HG02840 (cell line): ENCODE measurements around the gene LTBR.

Experiments
- ATAC-seq: cut with Tn5 transposase; IDR thresholded peaks from one replicate; pipeline ENCODE4 v1.9.1; 2021; ENCODE audit warnings: mild to moderate bottlenecking, moderate library complexity, moderate number of reproducible peaks; ENCODE audit not compliant: unreplicated experiment, low FRiP score

The LTBR gene

DNA sequence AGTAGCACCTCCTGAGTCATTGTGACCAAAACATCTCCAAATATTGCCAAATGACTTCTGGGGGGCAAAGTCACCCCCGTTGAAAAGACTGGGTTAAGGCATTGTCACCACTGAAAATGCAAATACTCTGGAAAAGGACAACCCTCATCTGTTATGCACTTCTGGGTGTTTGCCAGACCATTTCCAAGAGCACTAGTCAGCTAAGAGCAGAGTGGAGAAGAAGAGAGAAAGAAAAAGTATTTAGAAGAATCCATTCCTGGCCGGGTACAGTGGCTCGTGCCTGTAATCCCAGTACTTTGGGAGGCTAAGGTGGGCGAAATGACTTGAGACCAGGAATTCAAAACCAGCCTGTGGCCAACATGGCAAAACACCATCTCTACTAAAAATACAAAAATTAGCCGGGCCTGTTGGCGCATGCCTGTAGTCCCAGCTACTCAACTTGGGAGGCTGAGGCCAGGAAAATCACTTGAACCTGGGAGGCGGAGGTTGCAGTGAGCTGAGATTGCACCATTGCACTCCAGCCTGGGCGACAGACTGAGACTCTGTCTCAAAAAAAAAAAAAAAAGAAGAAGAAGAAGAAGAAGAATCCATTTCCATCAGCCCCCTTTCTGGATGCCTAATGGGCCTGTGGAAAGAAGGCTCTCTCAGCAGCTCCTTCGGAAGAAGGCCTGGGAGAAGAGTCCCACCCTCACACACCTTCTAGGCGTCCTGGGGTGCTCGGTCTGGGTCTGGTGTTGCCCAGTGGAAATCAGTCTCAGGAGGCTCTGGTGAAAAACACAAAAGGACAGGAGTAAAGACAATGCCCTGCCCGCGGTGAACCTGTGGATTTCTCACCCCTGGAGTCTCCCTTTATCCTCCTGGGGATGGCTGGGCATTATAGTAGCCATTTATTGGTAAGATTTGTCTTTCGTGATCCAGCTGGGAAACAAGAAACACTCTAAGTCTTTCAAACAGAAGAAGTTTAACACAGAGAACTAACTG is 3.5 kb upstream of the LTBR start:
- no peak for ATAC-seq

DNA sequence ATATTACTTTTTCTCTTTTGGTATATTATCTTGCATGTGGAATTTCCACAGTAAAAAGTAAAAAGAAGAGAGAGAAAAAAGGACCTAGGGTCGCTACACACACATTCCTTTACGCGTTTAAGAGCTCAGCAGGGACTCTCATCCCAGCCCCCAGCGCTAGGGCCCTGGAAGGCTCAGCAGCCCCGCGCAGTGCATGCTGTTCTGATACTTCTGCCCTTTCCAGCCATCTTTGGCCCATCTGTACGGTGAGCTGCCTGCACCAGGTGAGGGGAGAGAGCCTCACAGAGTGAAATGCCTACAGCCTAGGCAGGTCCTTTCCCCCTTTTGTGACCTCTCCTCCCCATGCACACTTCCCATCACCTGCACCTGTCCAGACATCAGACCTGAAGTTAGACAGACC is 1.6 kb upstream of the LTBR start:
- no peak for ATAC-seq

DNA sequence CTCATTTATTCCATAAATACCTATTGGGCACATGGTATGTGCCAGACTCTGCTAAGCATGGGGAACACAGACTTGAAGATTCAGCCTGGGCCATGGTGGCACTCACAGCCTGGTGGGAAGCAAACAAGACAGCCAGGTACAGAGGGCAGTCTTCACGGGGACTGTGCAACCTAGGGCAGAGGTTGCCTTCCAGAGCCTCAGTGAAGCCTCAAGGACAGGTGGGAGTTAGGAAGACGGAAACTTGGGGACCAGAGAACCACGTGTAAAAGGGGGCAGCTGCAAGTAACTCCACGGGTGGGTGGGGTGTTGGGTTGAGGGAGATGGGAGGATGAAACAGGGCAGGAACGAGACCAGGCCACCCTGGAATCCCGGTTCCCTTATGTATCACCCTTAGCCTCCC is 980 bp upstream of the LTBR start:
- ATAC-seq, result no peak

DNA sequence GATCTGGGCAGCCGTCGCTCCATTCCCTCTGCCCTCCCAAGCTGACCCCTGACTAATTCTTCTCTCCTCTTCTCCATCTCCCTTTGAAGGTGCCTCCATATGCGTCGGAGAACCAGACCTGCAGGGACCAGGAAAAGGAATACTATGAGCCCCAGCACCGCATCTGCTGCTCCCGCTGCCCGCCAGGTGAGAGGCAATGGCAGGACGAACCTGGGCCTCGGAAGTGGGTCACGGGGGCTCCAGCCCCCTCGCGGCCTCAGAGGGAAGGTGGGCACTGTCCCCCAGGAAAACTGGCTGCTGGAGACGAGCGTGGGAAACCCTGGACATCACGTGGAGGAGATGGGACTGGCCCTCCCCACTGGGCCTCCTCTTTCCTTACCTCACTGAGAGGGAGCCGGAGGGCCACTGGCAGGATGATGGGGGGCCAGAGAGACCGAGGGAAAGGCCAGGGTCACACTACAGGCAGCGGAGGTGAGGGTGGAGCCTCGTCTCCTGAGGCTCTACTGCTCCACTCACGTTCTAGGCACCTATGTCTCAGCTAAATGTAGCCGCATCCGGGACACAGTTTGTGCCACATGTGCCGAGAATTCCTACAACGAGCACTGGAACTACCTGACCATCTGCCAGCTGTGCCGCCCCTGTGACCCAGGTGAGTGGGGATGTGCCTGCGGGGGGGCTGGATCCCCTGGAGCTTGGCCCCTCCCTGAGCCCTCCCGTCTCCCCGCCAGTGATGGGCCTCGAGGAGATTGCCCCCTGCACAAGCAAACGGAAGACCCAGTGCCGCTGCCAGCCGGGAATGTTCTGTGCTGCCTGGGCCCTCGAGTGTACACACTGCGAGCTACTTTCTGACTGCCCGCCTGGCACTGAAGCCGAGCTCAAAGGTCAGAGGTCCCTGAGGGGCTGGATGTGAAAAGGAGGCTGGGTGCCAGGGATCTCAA is 806 bp downstream of the LTBR start:
- no peak for ATAC-seq

DNA sequence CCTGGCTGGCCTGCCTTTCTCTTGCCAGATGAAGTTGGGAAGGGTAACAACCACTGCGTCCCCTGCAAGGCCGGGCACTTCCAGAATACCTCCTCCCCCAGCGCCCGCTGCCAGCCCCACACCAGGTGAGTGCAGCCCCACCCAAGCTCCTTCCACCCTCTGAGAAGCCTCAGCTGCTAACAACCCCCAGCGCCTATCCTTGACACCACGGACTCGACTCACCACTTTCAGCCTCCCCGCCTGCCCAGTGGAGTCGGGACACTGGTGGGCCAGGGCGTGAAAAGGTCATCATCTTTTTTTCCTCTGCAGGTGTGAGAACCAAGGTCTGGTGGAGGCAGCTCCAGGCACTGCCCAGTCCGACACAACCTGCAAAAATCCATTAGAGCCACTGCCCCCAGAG is 2.1 kb downstream of the LTBR start:
- no peak for ATAC-seq

DNA sequence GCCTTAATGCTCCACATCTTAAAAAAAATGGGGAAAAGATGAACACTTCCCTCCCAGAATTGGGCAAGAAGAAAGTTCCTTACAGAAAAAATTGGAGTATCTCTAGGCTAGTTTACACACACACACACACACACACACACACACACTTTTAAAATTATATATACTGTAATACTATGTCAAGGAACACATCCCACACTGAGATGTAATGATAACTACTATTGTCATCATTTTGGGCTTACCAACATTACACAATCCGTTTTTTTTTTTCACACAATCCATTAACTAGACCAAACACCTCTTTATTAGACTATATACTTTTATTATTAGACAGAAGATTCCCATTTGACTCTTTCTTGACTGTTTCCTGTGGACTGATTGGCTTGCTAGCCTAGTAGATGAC is 2.5 kb downstream of the LTBR start:
- no peak for ATAC-seq

DNA sequence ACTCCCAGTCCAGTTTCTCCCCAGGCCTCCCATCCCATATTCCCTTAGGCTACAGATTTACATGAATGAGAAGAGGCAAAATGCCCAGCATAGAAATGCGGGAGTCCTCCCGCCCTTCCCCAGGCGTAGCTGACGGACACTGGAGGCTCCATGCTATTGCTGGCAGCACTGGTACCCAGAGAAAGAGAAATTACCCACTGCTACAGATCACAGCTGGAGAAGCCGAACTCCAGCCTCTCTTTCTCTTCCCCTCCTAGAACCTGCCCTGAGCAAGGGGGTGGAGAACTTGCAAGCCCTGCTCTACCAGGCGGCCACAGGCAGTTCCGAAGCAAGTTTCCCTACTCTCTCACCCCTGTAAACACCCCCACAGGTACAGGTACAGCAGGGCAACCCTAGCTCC is 3.6 kb downstream of the LTBR start:
- no peak for ATAC-seq

DNA sequence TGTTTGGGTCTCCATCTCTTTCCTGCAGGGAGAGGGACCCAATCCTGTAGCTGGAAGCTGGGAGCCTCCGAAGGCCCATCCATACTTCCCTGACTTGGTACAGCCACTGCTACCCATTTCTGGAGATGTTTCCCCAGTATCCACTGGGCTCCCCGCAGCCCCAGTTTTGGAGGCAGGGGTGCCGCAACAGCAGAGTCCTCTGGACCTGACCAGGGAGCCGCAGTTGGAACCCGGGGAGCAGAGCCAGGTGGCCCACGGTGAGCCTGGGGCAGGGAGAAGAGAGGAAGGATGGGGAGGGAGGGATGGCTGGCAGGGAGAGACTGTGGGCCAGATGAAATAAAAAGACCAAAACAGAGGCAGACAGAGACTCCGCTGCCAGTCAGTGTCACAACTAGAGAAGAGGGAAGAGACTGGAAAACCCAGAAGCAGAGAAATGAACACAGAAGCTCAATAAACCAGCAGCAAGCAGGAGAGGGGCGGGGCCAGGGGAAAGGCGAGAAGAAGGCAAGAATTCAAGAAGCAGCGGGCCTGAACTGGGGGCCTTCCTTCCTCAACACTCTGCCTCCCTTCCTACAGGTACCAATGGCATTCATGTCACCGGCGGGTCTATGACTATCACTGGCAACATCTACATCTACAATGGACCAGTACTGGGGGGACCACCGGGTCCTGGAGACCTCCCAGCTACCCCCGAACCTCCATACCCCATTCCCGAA is 6.3 kb downstream of the LTBR start:
- ATAC-seq, result no peak

DNA sequence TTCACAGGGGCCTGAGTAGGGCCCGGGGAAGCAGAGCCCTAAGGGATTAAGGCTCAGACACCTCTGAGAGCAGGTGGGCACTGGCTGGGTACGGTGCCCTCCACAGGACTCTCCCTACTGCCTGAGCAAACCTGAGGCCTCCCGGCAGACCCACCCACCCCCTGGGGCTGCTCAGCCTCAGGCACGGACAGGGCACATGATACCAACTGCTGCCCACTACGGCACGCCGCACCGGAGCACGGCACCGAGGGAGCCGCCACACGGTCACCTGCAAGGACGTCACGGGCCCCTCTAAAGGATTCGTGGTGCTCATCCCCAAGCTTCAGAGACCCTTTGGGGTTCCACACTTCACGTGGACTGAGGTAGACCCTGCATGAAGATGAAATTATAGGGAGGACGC is 7.1 kb downstream of the LTBR start:
- ATAC-seq, result no peak

DNA sequence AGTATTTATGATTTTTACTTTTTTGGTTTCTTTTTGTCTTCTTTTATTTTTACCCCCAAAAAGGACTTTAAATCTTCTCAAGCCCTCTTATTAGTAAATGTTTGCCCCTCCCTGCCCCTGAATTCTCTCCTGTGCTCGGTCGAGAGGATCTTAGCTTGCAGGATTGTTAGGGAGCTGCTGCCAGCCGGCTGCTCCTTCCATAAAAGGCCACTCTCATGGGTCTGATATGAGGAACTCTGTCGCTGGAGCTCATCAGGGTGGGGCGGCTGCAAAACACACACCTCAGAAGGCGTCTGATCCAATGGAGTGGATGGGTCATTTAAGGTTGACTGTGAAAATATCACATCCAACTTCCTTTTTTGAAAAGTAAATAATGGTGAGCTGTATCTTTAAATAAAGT is 8.5 kb downstream of the LTBR start:
- ATAC-seq, result no peak

DNA sequence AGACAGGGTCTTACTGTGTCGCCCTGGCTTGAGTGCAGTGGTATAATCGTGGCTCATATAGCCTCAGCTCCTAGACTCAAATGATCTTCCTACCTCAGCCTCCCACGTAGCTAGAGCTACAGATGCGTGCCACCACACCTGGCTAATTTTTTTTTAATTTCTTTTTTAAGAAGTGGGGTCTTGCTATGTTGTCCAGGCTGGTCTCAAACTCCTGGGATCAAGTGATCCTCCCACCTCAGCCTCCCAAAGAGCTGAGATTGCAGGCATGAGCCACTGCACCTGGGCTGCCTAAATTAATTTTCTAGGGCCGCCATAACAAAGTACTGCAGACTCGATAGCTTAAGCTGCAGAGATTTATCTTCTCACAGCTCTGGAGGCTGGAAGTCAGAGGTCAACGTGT is 9.1 kb downstream of the LTBR start:
- ATAC-seq, result no peak

DNA sequence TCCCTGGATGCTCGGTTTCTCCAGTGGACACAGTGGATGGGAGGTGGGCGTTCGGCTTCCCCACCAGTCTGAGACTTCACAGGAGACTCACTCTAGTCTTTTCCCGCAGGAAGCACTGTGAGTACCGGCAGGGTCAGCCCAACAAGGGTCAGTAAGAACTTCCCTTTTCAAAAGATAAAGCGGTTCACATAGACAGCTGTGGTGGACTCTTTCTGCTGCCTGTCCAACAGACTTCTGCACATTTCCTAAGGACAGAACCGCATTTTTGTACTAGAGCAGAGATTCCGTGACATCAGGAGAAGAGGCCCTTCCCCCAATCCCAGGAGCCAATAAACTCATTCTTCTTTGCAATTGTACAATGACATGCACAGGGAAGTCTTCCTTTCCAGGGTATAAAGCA is 10.4 kb downstream of the LTBR start:
- ATAC-seq, result no peak

DNA sequence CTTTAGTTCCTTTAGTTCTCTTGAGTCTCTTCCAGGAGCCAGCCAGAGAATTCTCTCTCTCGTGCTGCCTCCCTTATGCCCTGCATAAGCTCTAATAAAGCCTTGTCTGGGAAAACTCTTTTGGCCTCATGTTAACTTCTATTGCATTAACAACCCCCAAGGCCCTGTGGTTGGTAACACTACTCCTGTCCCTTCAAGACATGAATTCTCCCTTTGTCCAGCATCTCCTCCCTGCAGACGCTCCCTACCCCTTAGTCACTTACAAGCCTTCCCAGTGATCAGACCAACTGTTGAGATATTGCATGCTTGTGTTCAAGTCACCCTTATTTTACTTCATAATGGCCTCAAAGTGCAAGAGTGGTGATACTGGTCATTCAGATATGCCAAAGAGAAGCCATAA is 12.1 kb downstream of the LTBR start:
- no peak for ATAC-seq

DNA sequence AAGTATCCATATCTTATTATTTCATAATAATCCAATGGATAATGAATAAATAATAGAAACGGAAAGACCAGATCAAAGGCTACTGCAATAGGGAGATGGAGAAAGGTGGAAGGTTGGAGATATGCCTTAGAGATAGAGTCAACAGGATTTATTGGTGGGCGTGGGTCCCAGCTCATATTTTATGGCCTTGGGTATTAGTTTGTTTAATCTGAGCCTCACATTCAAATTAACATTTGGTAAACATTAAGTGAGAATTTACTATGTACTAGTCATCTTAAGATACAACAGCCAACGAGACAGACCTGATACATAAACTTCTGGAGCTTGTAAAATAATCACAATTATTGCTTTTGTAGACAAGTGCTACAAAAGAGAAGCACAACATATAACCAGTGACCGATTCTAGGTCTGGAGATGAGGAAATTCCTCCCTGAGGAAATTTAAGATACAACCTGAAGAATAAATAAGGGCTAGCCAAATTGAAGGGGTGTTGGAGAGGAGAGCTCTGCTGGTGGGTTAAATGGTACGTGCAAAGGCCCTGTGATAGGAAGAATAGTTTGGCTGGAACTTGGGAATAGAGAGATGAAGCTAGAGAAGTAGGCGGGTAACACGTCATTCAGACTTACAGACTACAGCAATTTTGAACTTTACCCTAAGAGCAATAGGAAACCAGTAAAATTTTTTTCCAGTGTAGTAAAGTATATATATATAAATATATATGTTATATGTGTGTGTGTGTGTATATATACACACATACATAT is 16.1 kb downstream of the LTBR start:
- no peak for ATAC-seq

DNA sequence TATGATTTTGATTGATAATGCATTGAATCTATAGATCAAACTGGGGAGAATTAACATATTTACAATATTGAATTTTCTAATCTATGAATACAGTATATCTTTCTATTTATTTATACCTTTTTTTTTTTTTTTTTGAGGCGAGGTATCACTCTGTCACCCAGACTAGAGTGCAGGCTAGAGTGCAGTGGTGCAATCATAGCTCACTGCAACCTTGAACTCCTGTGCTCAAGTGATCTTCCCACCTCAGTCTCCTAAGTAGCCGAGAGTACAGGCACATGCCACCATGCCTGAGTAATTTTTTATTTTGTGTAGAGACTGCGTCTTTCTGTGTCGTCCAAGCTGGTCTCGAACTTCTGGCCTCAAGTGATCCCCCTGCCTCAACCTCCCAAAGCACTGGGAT is 20.4 kb downstream of the LTBR start:
- ATAC-seq, result no peak

DNA sequence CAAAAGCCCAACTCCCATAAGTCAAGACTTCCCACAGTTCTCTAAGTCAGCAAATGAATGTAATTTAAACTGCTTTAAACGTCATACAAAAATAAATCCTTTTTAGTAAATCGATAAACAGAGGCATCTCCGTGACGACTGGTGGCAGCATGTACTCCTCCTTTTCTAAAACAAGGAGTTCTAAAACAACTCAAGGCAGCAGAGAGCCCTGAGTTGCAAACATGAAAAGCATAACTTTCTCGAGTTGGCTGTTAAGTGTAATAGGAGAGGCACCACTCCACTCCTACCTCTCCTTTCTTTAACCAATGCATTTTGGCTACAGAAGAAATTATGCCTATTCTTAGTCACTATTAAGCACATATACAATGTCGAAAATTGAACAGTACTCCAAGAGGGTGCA is 22.0 kb downstream of the LTBR start:
- no peak for ATAC-seq

DNA sequence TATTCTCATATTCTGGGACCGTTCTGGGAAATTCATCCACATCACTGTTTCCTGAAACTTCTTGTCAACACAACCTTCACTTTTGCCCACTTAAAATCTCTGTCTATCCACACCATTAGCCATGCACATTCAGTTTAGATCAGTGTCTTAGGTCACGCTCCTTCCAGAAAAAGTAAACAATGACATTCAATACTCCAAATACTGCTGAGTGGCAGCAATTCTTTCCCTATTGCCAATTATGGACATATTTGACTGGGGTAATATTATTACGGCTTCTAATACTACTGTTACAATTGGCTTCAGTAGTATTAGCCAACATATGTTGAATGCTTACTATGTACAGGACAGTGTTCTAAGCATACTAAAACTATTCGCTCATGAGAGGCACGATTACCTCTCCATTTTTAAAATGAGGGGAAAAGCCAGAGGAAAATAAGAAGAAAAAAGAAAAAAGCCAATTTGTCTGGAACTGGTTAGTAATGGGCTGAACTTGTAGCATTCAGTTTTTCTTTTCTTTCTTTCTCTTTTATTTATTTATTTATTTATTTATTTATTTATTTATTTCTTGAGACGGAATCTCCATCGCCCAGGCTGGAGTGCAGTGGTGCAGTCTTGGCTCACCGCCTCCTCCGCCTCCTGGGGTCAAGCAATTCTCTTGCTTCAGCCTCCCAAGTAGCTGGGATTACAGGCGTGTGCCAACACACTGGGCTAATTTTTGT is 23.4 kb downstream of the LTBR start:
- ATAC-seq, result no peak

DNA sequence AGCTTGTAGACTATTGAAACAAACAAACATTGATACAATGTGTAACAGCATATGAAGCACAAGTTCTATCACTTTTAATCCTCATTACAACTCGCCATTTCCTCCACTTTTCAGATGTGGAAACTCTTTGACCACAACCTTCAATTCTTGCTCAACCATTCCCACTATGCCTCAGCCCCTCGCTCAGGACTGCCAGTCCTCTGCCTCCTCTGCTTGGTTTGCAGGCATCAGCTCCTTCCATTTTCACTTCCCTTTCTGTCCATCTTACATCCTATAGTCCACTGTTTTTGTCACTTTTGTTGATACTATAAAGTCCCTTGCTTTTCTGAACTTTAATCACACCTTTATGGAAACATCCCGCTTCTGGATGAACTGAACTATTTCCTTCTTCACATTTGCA is 32.6 kb downstream of the LTBR start:
- no peak for ATAC-seq

DNA sequence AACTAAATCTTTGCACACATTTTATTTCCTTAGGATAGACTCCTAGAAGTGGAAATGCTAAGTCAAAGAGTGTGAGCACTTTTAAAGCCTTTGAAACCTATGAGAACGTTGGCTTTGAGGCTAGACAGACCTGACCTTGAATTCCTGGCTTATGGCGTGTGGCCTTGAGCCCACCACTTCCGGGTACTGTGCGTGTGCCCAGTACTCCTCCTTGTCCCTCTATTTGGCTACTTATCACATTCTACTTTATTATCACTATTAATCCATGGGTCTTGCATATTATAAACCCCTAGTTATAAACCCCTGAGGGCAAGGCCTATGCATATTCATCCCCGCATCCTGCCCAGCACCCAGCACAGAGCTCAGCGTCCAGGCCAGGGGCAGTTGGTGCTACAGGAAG is 34.8 kb downstream of the LTBR start:
- no peak for ATAC-seq
